ENCODE measurements around the gene ABCC1. TPM values are rescaled to one million over a fixed set of nuclear protein-coding genes. Genes with fewer than 3 reads are reported as not detected.

The ABCC1 gene
- total RNA-seq, 2 donors from 2014 or later, result 15.2 to 27.5 TPM

GRCh38 chr16:16162591-16162990, 213.2 kb downstream of the ABCC1 start:
- Histone ChIP-seq H3K36me3 (no peaks in the 10 kb centered on the region), H3K27me3 (no peaks in the 10 kb centered on the region), H3K4me3 (no peak overlapping the region), H3K27ac (no peak overlapping the region), H3K9me3 (peaks cover 4 to 20% of the 10 kb centered on the region in 2 donors), H3K4me1 (no peaks in the 10 kb centered on the region)
- TF ChIP-seq, protein P1, sequence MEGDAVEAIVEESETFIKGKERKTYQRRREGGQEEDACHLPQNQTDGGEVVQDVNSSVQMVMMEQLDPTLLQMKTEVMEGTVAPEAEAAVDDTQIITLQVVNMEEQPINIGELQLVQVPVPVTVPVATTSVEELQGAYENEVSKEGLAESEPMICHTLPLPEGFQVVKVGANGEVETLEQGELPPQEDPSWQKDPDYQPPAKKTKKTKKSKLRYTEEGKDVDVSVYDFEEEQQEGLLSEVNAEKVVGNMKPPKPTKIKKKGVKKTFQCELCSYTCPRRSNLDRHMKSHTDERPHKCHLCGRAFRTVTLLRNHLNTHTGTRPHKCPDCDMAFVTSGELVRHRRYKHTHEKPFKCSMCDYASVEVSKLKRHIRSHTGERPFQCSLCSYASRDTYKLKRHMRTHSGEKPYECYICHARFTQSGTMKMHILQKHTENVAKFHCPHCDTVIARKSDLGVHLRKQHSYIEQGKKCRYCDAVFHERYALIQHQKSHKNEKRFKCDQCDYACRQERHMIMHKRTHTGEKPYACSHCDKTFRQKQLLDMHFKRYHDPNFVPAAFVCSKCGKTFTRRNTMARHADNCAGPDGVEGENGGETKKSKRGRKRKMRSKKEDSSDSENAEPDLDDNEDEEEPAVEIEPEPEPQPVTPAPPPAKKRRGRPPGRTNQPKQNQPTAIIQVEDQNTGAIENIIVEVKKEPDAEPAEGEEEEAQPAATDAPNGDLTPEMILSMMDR (IDR thresholded peaks at IDR 0.05), result no peak
- DNase-seq (ENCODE audit: low spot score), result no peak

- TF ChIP-seq, protein P1 (IDR thresholded peaks at IDR 0.05), result no peak
- Histone ChIP-seq H3K4me1 (no peaks in the 10 kb centered on the region), H3K9me3 (peaks cover 4 to 18% of the 10 kb centered on the region in 2 donors), H3K36me3 (no peaks in the 10 kb centered on the region), H3K4me3 (no peak overlapping the region), H3K27me3 (no peaks in the 10 kb centered on the region), H3K27ac (no peak overlapping the region)
- no peak for DNase-seq (ENCODE audit: low spot score)
Observed at GRCh38 chr16:16163109-16163508, 213.7 kb downstream of the ABCC1 start.

DNA sequence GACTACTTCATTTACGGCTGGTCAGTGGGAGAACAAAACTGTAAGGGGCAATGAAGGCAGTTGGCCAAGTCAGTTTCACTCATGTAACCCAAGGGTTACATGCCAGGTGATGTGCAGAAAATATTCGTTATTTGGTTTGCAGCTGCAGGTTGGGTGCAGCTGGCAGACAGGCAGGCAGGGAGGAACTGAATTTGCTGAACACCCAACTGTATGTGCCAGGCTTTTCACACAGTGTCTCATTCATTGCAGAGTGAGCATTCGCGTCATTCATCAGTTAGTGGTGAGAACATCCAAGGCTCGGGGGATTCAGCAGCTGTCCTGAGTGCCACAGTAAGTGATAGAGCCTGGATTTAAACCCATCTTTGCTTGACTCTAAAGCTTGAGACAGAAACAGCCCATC, 214.2 kb downstream of the ABCC1 start:
- H3K27ac ChIP-seq, result no peak overlapping the region
- no peak overlapping the region for H3K4me3 ChIP-seq
- TF ChIP-seq, protein P1 (IDR thresholded peaks at IDR 0.05), result no peak
- H3K4me1 ChIP-seq, result no peaks in the 10 kb centered on the region
- DNase-seq (ENCODE audit: low spot score), result no peak
- H3K27me3 ChIP-seq, result no peaks in the 10 kb centered on the region
- H3K9me3 ChIP-seq, result peaks cover 4 to 13% of the 10 kb centered on the region in 2 donors
- no peaks in the 10 kb centered on the region for H3K36me3 ChIP-seq

DNA sequence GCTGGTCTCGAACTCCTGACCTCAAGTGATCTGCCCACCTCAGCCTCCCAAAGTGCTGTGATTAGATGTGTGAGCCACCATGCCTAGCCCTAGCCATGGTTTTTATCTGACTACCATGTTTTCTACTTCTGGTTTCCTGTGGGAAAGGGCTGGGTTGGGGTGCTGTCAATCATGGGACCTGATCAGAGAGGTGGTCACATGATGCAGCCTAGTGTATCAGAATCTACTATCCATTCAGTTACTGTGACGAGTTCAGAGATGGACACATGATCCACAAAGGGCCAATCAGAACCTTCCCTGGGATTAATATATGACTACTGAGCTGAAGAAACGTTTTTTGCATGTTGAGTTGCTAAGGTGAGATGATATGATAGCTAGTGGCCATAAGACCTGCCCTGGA, 214.8 kb downstream of the ABCC1 start:
- H3K4me1 ChIP-seq, result no peaks in the 10 kb centered on the region
- peaks cover 2 to 6% of the 10 kb centered on the region in 2 donors for H3K9me3 ChIP-seq
- no peak overlapping the region for H3K27ac ChIP-seq
- DNase-seq (ENCODE audit: low spot score), result no peak
- TF ChIP-seq, protein P1 (IDR thresholded peaks at IDR 0.05), result no peak
- no peak overlapping the region for H3K4me3 ChIP-seq
- no peaks in the 10 kb centered on the region for H3K36me3 ChIP-seq
- H3K27me3 ChIP-seq, result no peaks in the 10 kb centered on the region

- Histone ChIP-seq H3K36me3 (no peaks in the 10 kb centered on the region), H3K4me3 (no peak overlapping the region), H3K27me3 (no peaks in the 10 kb centered on the region), H3K4me1 (no peaks in the 10 kb centered on the region), H3K27ac (no peak overlapping the region), H3K9me3 (no peaks in the 10 kb centered on the region)
- TF ChIP-seq, protein P1 (IDR thresholded peaks at IDR 0.05), result no peak
- no peak for DNase-seq (ENCODE audit: low spot score)
Observed at GRCh38 chr16:16166085-16166484, 216.7 kb downstream of the ABCC1 start.

DNA sequence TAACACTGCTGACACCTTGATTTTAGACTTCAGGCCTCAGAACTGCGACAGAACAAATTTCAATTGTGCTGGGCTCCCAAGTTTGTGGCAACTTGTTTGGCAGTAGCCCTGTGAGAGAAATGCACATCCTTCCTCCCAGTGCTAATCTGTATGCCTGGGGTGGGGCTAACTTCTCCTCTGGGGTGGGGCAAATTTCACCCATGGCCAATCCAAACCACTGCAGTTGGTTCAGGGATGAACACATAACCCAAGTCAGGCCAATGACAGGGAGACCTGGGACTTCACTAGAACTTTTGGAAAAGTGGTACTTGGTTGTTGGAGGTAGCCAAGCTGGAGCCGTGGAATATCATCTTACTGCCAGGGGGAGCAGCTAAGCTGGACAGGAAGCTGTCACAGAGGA, 217.5 kb downstream of the ABCC1 start:
- H3K27me3 ChIP-seq, result no peaks in the 10 kb centered on the region
- DNase-seq (ENCODE audit: low spot score), result no peak

More for the DNA sequence above, 217.5 kb downstream of the ABCC1 start:
- TF ChIP-seq, protein P1 (IDR thresholded peaks at IDR 0.05), result no peak
- Histone ChIP-seq H3K4me3 (no peak overlapping the region), H3K9me3 (no peaks in the 10 kb centered on the region), H3K27ac (no peak overlapping the region), H3K36me3 (no peaks in the 10 kb centered on the region), H3K4me1 (no peaks in the 10 kb centered on the region)
